Activated T-cell treated with anti-CD3 and anti-CD28 coated beads, Interleukin-2, amount 50 U/mL, for 4 hours (primary cell): ENCODE data around the gene HERC2. TPM values are rescaled to one million over a fixed set of nuclear protein-coding genes. Genes with fewer than 3 reads are reported as not detected.

Experiments used
- ATAC-seq, 2 donors: fragments of 200-7000 bp; cut with Tn5 transposase; one replicate each; pipeline ENCODE4 v1.10.0; 2021
- DNase-seq: peaks from one replicate; pipeline ENCODE4 v3.0.0-alpha.2; 2020
- H3K27me3 Mint-ChIP-seq: one replicate; pipeline ENCODE4 v1.8.0; 2021; ENCODE audit warnings: low read depth, mixed read lengths
- H3K36me3 Mint-ChIP-seq: one replicate; pipeline ENCODE4 v1.8.0; 2022; ENCODE audit warnings: mixed read lengths; ENCODE audit not compliant: insufficient read depth
- H3K4me1 Mint-ChIP-seq: one replicate; pipeline ENCODE4 v1.8.0; 2021; ENCODE audit warnings: low read depth, mixed read lengths
- H3K4me3 Mint-ChIP-seq: one replicate; pipeline ENCODE4 v1.8.0; 2021; ENCODE audit warnings: mild to moderate bottlenecking, moderate library complexity, mixed read lengths
- H3K9me3 Mint-ChIP-seq: one replicate; pipeline ENCODE4 v1.8.0; 2021; ENCODE audit warnings: mixed read lengths
- total RNA-seq, 3 donors: library from RNA; stranded (reverse); gene quantifications; one replicate each; pipeline ENCODE4 v1.2.1, GENCODE V29; 2021

The HERC2 gene
- total RNA-seq, 3 donors from 2014 or later = 20.3 to 27.8 (median 23.5) TPM

GRCh38 chr15:28093752-28094535 is 228.0 kb downstream of the HERC2 start:
- Mint-ChIP-seq H3K9me3 (peaks cover 21% of the 10 kb centered on the region), H3K4me1 (peaks cover 36% of the 10 kb centered on the region), H3K4me3 (peak overlapping the region; percentile 16), H3K36me3 (no peaks in the 10 kb centered on the region), H3K27me3 (peaks cover 78% of the 10 kb centered on the region)
- ATAC-seq (no peak), DNase-seq (no peak)

GRCh38 chr15:28091313-28091712 is 230.7 kb downstream of the HERC2 start:
- peaks cover 2% of the 10 kb centered on the region for H3K36me3 Mint-ChIP-seq
- peaks cover 28% of the 10 kb centered on the region for H3K9me3 Mint-ChIP-seq
- no peak for DNase-seq
- no peak overlapping the region for H3K4me3 Mint-ChIP-seq
- no peak for ATAC-seq
- H3K27me3 Mint-ChIP-seq = peaks cover 79% of the 10 kb centered on the region
- H3K4me1 Mint-ChIP-seq = peaks cover 24% of the 10 kb centered on the region

GRCh38 chr15:28086175-28086703 is 235.7 kb downstream of the HERC2 start:
- ATAC-seq = peak; percentile 99 to 100
- peaks cover 7% of the 10 kb centered on the region for H3K4me1 Mint-ChIP-seq
- H3K9me3 Mint-ChIP-seq = peaks cover 23% of the 10 kb centered on the region
- H3K27me3 Mint-ChIP-seq = peaks cover 56% of the 10 kb centered on the region
- peaks cover 2% of the 10 kb centered on the region for H3K36me3 Mint-ChIP-seq
- peak; percentile 45 for DNase-seq
- no peak overlapping the region for H3K4me3 Mint-ChIP-seq

GRCh38 chr15:28085489-28086174 is 236.3 kb downstream of the HERC2 start:
- Mint-ChIP-seq H3K27me3 (peaks cover 53% of the 10 kb centered on the region), H3K4me1 (peaks cover 7% of the 10 kb centered on the region)
- peak in 1 of 2 donors; percentile 29 for ATAC-seq

GRCh38 chr15:28084547-28084946 is 237.4 kb downstream of the HERC2 start:
- H3K4me3 Mint-ChIP-seq = no peak overlapping the region
- no peak for ATAC-seq

More at GRCh38 chr15:28085489-28086174, 236.3 kb downstream of the HERC2 start:
- Mint-ChIP-seq H3K36me3 (peaks cover 2% of the 10 kb centered on the region), H3K4me3 (no peak overlapping the region), H3K9me3 (peaks cover 19% of the 10 kb centered on the region)
- DNase-seq = no peak

GRCh38 chr15:28082891-28083684 is 238.9 kb downstream of the HERC2 start:
- Mint-ChIP-seq H3K27me3 (peaks cover 36% of the 10 kb centered on the region), H3K36me3 (no peaks in the 10 kb centered on the region), H3K4me3 (no peak overlapping the region), H3K9me3 (no peaks in the 10 kb centered on the region), H3K4me1 (peaks cover 7% of the 10 kb centered on the region)
- no peak for DNase-seq
- no peak for ATAC-seq

More at GRCh38 chr15:28084547-28084946, 237.4 kb downstream of the HERC2 start:
- Mint-ChIP-seq H3K4me1 (peaks cover 7% of the 10 kb centered on the region), H3K27me3 (peaks cover 46% of the 10 kb centered on the region), H3K9me3 (peaks cover 9% of the 10 kb centered on the region), H3K36me3 (peaks cover 2% of the 10 kb centered on the region)
- DNase-seq = no peak

GRCh38 chr15:28081594-28081993 is 240.4 kb downstream of the HERC2 start:
- ATAC-seq (no peak), DNase-seq (no peak)
- peaks cover 24% of the 10 kb centered on the region for H3K27me3 Mint-ChIP-seq
- no peaks in the 10 kb centered on the region for H3K9me3 Mint-ChIP-seq
- H3K4me3 Mint-ChIP-seq = no peak overlapping the region
- H3K36me3 Mint-ChIP-seq = no peaks in the 10 kb centered on the region
- peaks cover 3% of the 10 kb centered on the region for H3K4me1 Mint-ChIP-seq

- Mint-ChIP-seq H3K27me3 (peaks cover 18% of the 10 kb centered on the region), H3K4me1 (no peaks in the 10 kb centered on the region), H3K9me3 (no peaks in the 10 kb centered on the region), H3K4me3 (no peak overlapping the region), H3K36me3 (no peaks in the 10 kb centered on the region)
- no peak for ATAC-seq
- no peak for DNase-seq
These were observed 241.6 kb downstream of the HERC2 start for GRCh38 chr15:28080386-28080785.

GRCh38 chr15:28079313-28079969 is 242.5 kb downstream of the HERC2 start:
- ATAC-seq = no peak
- Mint-ChIP-seq H3K36me3 (no peaks in the 10 kb centered on the region), H3K4me1 (no peaks in the 10 kb centered on the region), H3K9me3 (no peaks in the 10 kb centered on the region), H3K27me3 (peaks cover 12% of the 10 kb centered on the region), H3K4me3 (no peak overlapping the region)
- DNase-seq = no peak

- no peaks in the 10 kb centered on the region for H3K9me3 Mint-ChIP-seq
- no peaks in the 10 kb centered on the region for H3K4me1 Mint-ChIP-seq
- H3K27me3 Mint-ChIP-seq = peaks cover 10% of the 10 kb centered on the region
- no peak overlapping the region for H3K4me3 Mint-ChIP-seq
- no peaks in the 10 kb centered on the region for H3K36me3 Mint-ChIP-seq
- ATAC-seq (no peak), DNase-seq (no peak)
These were observed 243.7 kb downstream of the HERC2 start for GRCh38 chr15:28078191-28078719.

- Mint-ChIP-seq H3K9me3 (no peaks in the 10 kb centered on the region), H3K4me1 (no peaks in the 10 kb centered on the region), H3K27me3 (peaks cover 11% of the 10 kb centered on the region), H3K4me3 (no peak overlapping the region), H3K36me3 (no peaks in the 10 kb centered on the region)
- ATAC-seq (no peak), DNase-seq (no peak)
These were observed 246.4 kb downstream of the HERC2 start for GRCh38 chr15:28075573-28075972.

- H3K4me1 Mint-ChIP-seq = no peaks in the 10 kb centered on the region
- no peak overlapping the region for H3K4me3 Mint-ChIP-seq
- no peak for DNase-seq
- H3K27me3 Mint-ChIP-seq = peaks cover 31% of the 10 kb centered on the region
- no peaks in the 10 kb centered on the region for H3K36me3 Mint-ChIP-seq
- ATAC-seq = no peak
- H3K9me3 Mint-ChIP-seq = peaks cover 6% of the 10 kb centered on the region
These were observed 253.0 kb downstream of the HERC2 start for GRCh38 chr15:28068930-28069329.

GRCh38 chr15:28066231-28066630 is 255.7 kb downstream of the HERC2 start:
- Mint-ChIP-seq H3K36me3 (no peaks in the 10 kb centered on the region), H3K4me3 (no peak overlapping the region), H3K4me1 (no peaks in the 10 kb centered on the region), H3K9me3 (peaks cover 18% of the 10 kb centered on the region), H3K27me3 (peaks cover 26% of the 10 kb centered on the region)
- ATAC-seq (no peak), DNase-seq (no peak)
